H1 (cell line): ENCODE measurements around the gene GUCY1A1. TPM values are rescaled to one million over a fixed set of nuclear protein-coding genes. Genes with fewer than 3 reads are reported as not detected.

ENCODE experiments used
- CTCF ChIA-PET: fragments of 300-600 bp; sonication (Branson Sonifier 250); formaldehyde crosslinking; loops from one replicate; lab custom pipeline; 2021; ENCODE audit not compliant: partially characterized antibody; lab: Charles Lee
- POLR2A ChIA-PET: fragments of 300-600 bp; sonication (Branson Sonifier 250); formaldehyde crosslinking; loops from one replicate; lab custom pipeline; 2021; ENCODE audit warnings: inconsistent platforms; ENCODE audit not compliant: partially characterized antibody; lab: Charles Lee
- DNase-seq, 2 experiments: peaks; one replicate each; pipeline versions ENCODE4 v3.0.0 to v3.0.0-alpha.2; 2010 to 2022; ENCODE audit warnings: low spot score in 2 of 2, low read depth in 1 of 2, mixed read lengths in 1 of 2
- FAIRE-seq: peaks from 2 replicates; lab custom pipeline; 2011; peaks lifted over from hg19 to GRCh38; lab: Jason Lieb, UNC
- H2AFZ ChIP-seq: 2 replicates; pipeline ENCODE4 v1.8.1; 2012; ENCODE audit warnings: low read length, inconsistent platforms
- H2AK5ac ChIP-seq: 2 replicates; pipeline ENCODE4 v1.6.1; 2013; ENCODE audit warnings: low read depth, low read length
- H2BK120ac ChIP-seq: replicated peaks from 2 replicates; pipeline ENCODE3; 2013; ENCODE audit warnings: low read depth, low read length, inconsistent platforms
- H2BK12ac ChIP-seq: 2 replicates; pipeline ENCODE4 v1.6.1; 2013; ENCODE audit warnings: low read depth, low read length
- H2BK15ac ChIP-seq: 2 replicates; pipeline ENCODE4 v1.6.1; 2013; ENCODE audit warnings: low read length
- H2BK20ac ChIP-seq: 2 replicates; pipeline ENCODE4 v1.6.1; 2013; ENCODE audit warnings: low read length
- H2BK5ac ChIP-seq: 2 replicates; pipeline ENCODE4 v1.6.1; 2013; ENCODE audit warnings: low read depth, low read length
- H3K14ac ChIP-seq: 2 replicates; pipeline ENCODE4 v1.6.1; 2013; ENCODE audit warnings: inconsistent platforms; ENCODE audit not compliant: insufficient read length
- H3K18ac ChIP-seq: 2 replicates; pipeline ENCODE4 v1.6.1; 2013; ENCODE audit warnings: low read length; ENCODE audit errors: extremely low read depth
- H3K23ac ChIP-seq: 2 replicates; pipeline ENCODE4 v1.6.1; 2013; ENCODE audit warnings: inconsistent platforms; ENCODE audit not compliant: insufficient read length
- H3K23me2 ChIP-seq: 2 replicates; pipeline ENCODE4 v1.6.1; 2013; ENCODE audit warnings: low read depth, low read length
- H3K27ac ChIP-seq: 2 replicates; pipeline ENCODE4 v1.6.1; 2011; ENCODE audit warnings: low read depth, low read length, inconsistent platforms
- H3K27me3 ChIP-seq, 4 experiments: replicated peaks in 1 of 4; 1 replicate in 1 of 4; 2 replicates in 3 of 4; pipeline versions ENCODE4 v1.6.1 to v1.8.1; 2011 to 2013; ENCODE audit warnings: low read length in 3 of 4, mild to moderate bottlenecking in 3 of 4, inconsistent platforms in 2 of 4, mixed read lengths in 2 of 4, moderate library complexity in 1 of 4; ENCODE audit not compliant: control insufficient read depth in 3 of 4, insufficient read depth in 3 of 4; ENCODE audit errors: extremely low read depth in 1 of 4
- H3K36me3 ChIP-seq, 4 experiments: 2 replicates each; pipeline versions ENCODE4 v1.6.1 to v1.8.1; 2011 to 2013; ENCODE audit warnings: mild to moderate bottlenecking in 4 of 4, low read length in 3 of 4, moderate library complexity in 2 of 4, control low read depth in 1 of 4, inconsistent platforms in 1 of 4; ENCODE audit not compliant: insufficient read depth in 4 of 4, control insufficient read depth in 2 of 4
- H3K4ac ChIP-seq: replicated peaks from 2 replicates; pipeline ENCODE3; 2013; ENCODE audit warnings: low read length, low read depth, mixed read lengths, inconsistent platforms; ENCODE audit not compliant: insufficient read length
- H3K4me1 ChIP-seq, 4 experiments: replicated peaks in 1 of 4; 1 replicate in 1 of 4; 2 replicates in 3 of 4; pipeline versions ENCODE4 v1.6.1 to v1.8.1; 2011 to 2013; ENCODE audit warnings: low read length in 3 of 4, inconsistent platforms in 2 of 4, mixed read lengths in 1 of 4; ENCODE audit not compliant: insufficient read depth in 4 of 4, control insufficient read depth in 3 of 4
- H3K4me2 ChIP-seq, 2 experiments: 2 replicates each; pipeline versions ENCODE4 v1.6.1 to v1.8.1; 2011 to 2013; ENCODE audit warnings: low read depth in 2 of 2, low read length in 2 of 2, control low read depth in 1 of 2, inconsistent platforms in 1 of 2, mild to moderate bottlenecking in 1 of 2; ENCODE audit not compliant: insufficient read depth in 1 of 2
- H3K4me3 ChIP-seq, 4 experiments: fragments of 200-600, 300-600 bp in 1 of 4; sonication (generic), shearing (Covaris generic), sonication (Bioruptor Twin) in 1 of 4; 2 replicates each; pipeline versions ENCODE4 v1.5.1 to v1.8.1; 2011 to 2016; ENCODE audit warnings: low read length in 4 of 4, low read depth in 3 of 4, control low read depth in 2 of 4, inconsistent platforms in 2 of 4, mild to moderate bottlenecking in 2 of 4, mixed read lengths in 1 of 4, moderate library complexity in 1 of 4; ENCODE audit not compliant: insufficient read depth in 2 of 4; ENCODE audit errors: extremely low read depth in 1 of 4
- H3K56ac ChIP-seq: replicated peaks from 2 replicates; pipeline ENCODE3; 2013; ENCODE audit warnings: low read depth, mild to moderate bottlenecking, mixed read lengths, low read length, inconsistent platforms; ENCODE audit not compliant: insufficient read length
- H3K79me1 ChIP-seq: 2 replicates; pipeline ENCODE4 v1.6.1; 2013; ENCODE audit warnings: low read depth, low read length, control low read depth
- H3K79me2 ChIP-seq, 2 experiments: 2 replicates each; pipeline versions ENCODE4 v1.6.1 to v1.8.1; 2012 to 2013; ENCODE audit warnings: low read length in 2 of 2, mild to moderate bottlenecking in 2 of 2, inconsistent platforms in 1 of 2; ENCODE audit not compliant: insufficient read depth in 2 of 2, control insufficient read depth in 1 of 2
- H3K9ac ChIP-seq, 4 experiments: replicated peaks in 1 of 4; 1 replicate in 1 of 4; 2 replicates in 3 of 4; pipeline versions ENCODE4 v1.6.1 to v1.8.1; 2011 to 2013; ENCODE audit warnings: low read depth in 3 of 4, low read length in 3 of 4, control low read depth in 2 of 4, mild to moderate bottlenecking in 2 of 4, moderate library complexity in 2 of 4, inconsistent platforms in 1 of 4; ENCODE audit errors: extremely low read depth in 1 of 4
- H3K9me3 ChIP-seq, 2 experiments: 2 replicates each; pipeline versions ENCODE4 v1.6.1 to v1.8.1; 2012 to 2013; ENCODE audit warnings: mild to moderate bottlenecking in 2 of 2, moderate library complexity in 2 of 2, control low read depth in 1 of 2, inconsistent platforms in 1 of 2, low read depth in 1 of 2, low read length in 1 of 2, mixed read lengths in 1 of 2; ENCODE audit not compliant: insufficient read depth in 2 of 2
- H4K20me1 ChIP-seq, 2 experiments: replicated peaks in 1 of 2; 2 replicates each; pipeline versions ENCODE3 to v1.8.1; 2011 to 2013; ENCODE audit warnings: inconsistent platforms in 2 of 2, low read length in 2 of 2, mild to moderate bottlenecking in 1 of 2; ENCODE audit not compliant: insufficient read depth in 2 of 2, control insufficient read depth in 1 of 2
- H4K5ac ChIP-seq: 2 replicates; pipeline ENCODE4 v1.6.1; 2013; ENCODE audit warnings: low read length, low read depth, mixed read lengths, inconsistent platforms; ENCODE audit not compliant: insufficient read length
- H4K8ac ChIP-seq: 2 replicates; pipeline ENCODE4 v1.8.0; 2013; ENCODE audit warnings: mild to moderate bottlenecking, moderate library complexity, low read length, inconsistent platforms; ENCODE audit not compliant: insufficient read depth; ENCODE audit errors: extremely low read depth
- H4K91ac ChIP-seq: replicated peaks from 2 replicates; pipeline ENCODE3; 2013; ENCODE audit warnings: low read length, mixed read lengths, inconsistent platforms; ENCODE audit not compliant: insufficient read length
- EP300 ChIP-seq, 2 experiments: IDR thresholded peaks; 1 replicate in 1 of 2; 2 replicates in 1 of 2; pipeline ENCODE4 v1.6.1; 2011 to 2012; ENCODE audit warnings: low read depth in 2 of 2, low read length in 2 of 2, mild to moderate bottlenecking in 2 of 2, borderline replicate concordance in 1 of 2, inconsistent platforms in 1 of 2, moderate library complexity in 1 of 2
- GABPA ChIP-seq: IDR thresholded peaks from 2 replicates; pipeline ENCODE4 v1.6.1; 2011; ENCODE audit warnings: mild to moderate bottlenecking, low read length, moderate library complexity, borderline replicate concordance; ENCODE audit not compliant: insufficient read depth
- HDAC6 ChIP-seq: IDR thresholded peaks from one replicate; pipeline ENCODE4 v1.7.1; 2012; ENCODE audit warnings: low read depth, mild to moderate bottlenecking, inconsistent platforms, low read length, moderate library complexity
- KDM1A ChIP-seq: fragments of 200-600, 300-600 bp; sonication (generic); IDR thresholded peaks from 2 replicates; pipeline ENCODE4 v1.7.1; 2016; ENCODE audit warnings: mild to moderate bottlenecking, low read length, borderline replicate concordance
- PHF8 ChIP-seq: fragments of 200-600 bp; sonication (generic); conservative IDR thresholded peaks from 2 replicates; pipeline ENCODE4 v1.7.1; 2012; ENCODE audit warnings: low read depth, mild to moderate bottlenecking, inconsistent platforms, low read length, moderate library complexity
- RNF2 ChIP-seq: fragments of 200-900, 300-1000 bp; sonication (generic); IDR thresholded peaks from 2 replicates; pipeline ENCODE4 v1.7.1; 2016; ENCODE audit warnings: borderline replicate concordance, low read depth, mild to moderate bottlenecking, antibody characterized with exemption, low read length; ENCODE audit not compliant: poor library complexity, severe bottlenecking; ENCODE audit errors: missing control alignments
- RXRA ChIP-seq: IDR thresholded peaks from 2 replicates; pipeline ENCODE4 v1.6.1; 2011; ENCODE audit warnings: low read depth, mild to moderate bottlenecking, low read length, moderate library complexity; ENCODE audit not compliant: insufficient read depth
- SAP30 ChIP-seq: fragments of 300-600 bp; sonication (generic); IDR thresholded peaks from 2 replicates; pipeline ENCODE4 v1.7.1; 2012; ENCODE audit warnings: low read length, moderate library complexity, mild to moderate bottlenecking, inconsistent platforms; ENCODE audit not compliant: insufficient read depth, insufficient replicate concordance
- WGBS, 2 experiments: shearing (Covaris generic) in 1 of 2; methylation state at CpG; one replicate each; pipeline versions ENCODE4 v1.1.6 to v1.1.7; 2013 to 2015; ENCODE audit warnings: low lambda C conversion rate in 2 of 2, mixed read lengths in 2 of 2, inconsistent platforms in 1 of 2, low coverage in 1 of 2, missing lambda C conversion rate in 1 of 2; ENCODE audit not compliant: insufficient replicate concordance in 2 of 2, insufficient coverage in 1 of 2, insufficient read length in 1 of 2; ENCODE audit errors: extremely low coverage in 1 of 2, missing lambda C conversion rate in 1 of 2; 5-methylcytosine and 5-hydroxymethylcytosine counted together
- polyA plus RNA-seq, 7 experiments: library from polyadenylated mRNA; depleted of rRNA in 3 of 7; stranded (reverse) in 5 of 7; unstranded in 2 of 7; fragments of >200 nt in 5 of 7; fragments of 200-250 nt in 2 of 7; gene quantifications; 1 replicate in 5 of 7; 2 replicates in 1 of 7; 4 replicates in 1 of 7; pipeline versions ENCODE4 v1.2.1 to v1.2.3, GENCODE V29; 2011 to 2013; ENCODE audit warnings: missing spikeins in 2 of 7, mixed read lengths in 2 of 7
- total RNA-seq: library from RNA; stranded (reverse); fragmentation: NEBNext Ultra II Directional; extraction: Animal tissue kit (Norgen Biotek cat#: 25700); gene quantifications from 2 replicates; pipeline ENCODE4 v1.2.1, GENCODE V29; 2021
- TF ChIP-seq, protein P1 (sequence below): IDR thresholded peaks from 2 replicates; pipeline ENCODE4 v1.6.1; 2011; ENCODE audit warnings: low read length, improper control_type of control experiment
- TF ChIP-seq, protein P2 (sequence below): IDR thresholded peaks from 2 replicates; pipeline ENCODE4 v1.6.1; 2012; ENCODE audit warnings: inconsistent platforms
- TF ChIP-seq, protein P3 (sequence below): IDR thresholded peaks from 2 replicates; pipeline ENCODE4 v1.6.1; 2012; ENCODE audit warnings: inconsistent platforms

Gene GUCY1A1
- total and polyA plus RNA-seq, 2 of the 8 experiments (the other 6 are each of a cell fraction or from before 2014, with no cell fraction given): not detected

DNA sequence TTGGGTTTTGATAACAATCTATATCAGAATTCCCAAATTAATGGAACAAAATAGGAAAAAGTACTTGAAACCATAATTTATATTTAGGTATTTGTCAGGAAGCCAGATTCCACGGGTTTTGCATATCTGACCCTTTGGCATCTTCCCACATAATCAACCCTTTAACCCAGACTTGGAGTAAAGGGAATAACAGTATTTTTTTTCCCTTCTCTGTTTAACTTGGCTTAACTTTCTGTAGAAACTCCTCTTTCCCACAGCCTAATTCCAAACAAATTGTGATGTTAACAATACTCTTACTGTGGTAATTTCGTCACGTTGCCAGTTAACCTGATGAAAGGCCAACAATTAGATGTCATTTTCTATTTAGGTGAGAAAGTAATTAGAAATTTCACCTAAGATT, 49.4 kb upstream of the GUCY1A1 start:
- Histone ChIP-seq H3K14ac (no peak overlapping the region), H2AFZ (no peak overlapping the region), H3K9ac (no peak overlapping the region), H3K79me2 (no peaks in the 10 kb centered on the region), H4K5ac (no peak overlapping the region), H2BK20ac (no peak overlapping the region), H3K4me1 (no peaks in the 10 kb centered on the region), H3K27ac (no peak overlapping the region), H4K91ac (no peak overlapping the region), H3K56ac (no peak overlapping the region), H4K20me1 (no peaks in the 10 kb centered on the region), H3K27me3 (no peaks in the 10 kb centered on the region), H2BK120ac (no peak overlapping the region), H2AK5ac (no peak overlapping the region), H2BK5ac (no peak overlapping the region), H3K18ac (no peak overlapping the region), H2BK12ac (no peak overlapping the region), H4K8ac (no peak overlapping the region), H3K23ac (no peak overlapping the region), H2BK15ac (no peak overlapping the region), H3K36me3 (no peaks in the 10 kb centered on the region), H3K4me2 (no peak overlapping the region), H3K4me3 (no peak overlapping the region), H3K9me3 (no peaks in the 10 kb centered on the region), H3K4ac (no peak overlapping the region), H3K79me1 (no peaks in the 10 kb centered on the region), H3K23me2 (no peaks in the 10 kb centered on the region)
- CTCF ChIA-PET: interaction anchor here (0.8 kb wide), 1 partner anchor 11 kb away, joined by 3 read pairs; no protein-coding TSS in a partner anchor
- POLR2A ChIA-PET: no interaction called here
- no peak for FAIRE-seq
- DNase-seq: no peak
- WGBS, 2 experiments: 90% methylated on average over 3 of the region's 3 CpGs; no CpG with 5 or more reads in 1 of the 2 experiments
- TF ChIP-seq SAP30 (no peak), PHF8 (no peak), GABPA (no peak), RNF2 (no peak), RXRA (no peak), HDAC6 (no peak), EP300 (IDR thresholded peaks at IDR 0.05; ENCODE audit: borderline replicate concordance in 1 of 2, low read depth in 2 of 2, low read length in 2 of 2) (no peak), KDM1A (no peak)
- TF ChIP-seq, protein P1, sequence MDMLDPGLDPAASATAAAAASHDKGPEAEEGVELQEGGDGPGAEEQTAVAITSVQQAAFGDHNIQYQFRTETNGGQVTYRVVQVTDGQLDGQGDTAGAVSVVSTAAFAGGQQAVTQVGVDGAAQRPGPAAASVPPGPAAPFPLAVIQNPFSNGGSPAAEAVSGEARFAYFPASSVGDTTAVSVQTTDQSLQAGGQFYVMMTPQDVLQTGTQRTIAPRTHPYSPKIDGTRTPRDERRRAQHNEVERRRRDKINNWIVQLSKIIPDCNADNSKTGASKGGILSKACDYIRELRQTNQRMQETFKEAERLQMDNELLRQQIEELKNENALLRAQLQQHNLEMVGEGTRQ: no peak
- TF ChIP-seq, protein P2, sequence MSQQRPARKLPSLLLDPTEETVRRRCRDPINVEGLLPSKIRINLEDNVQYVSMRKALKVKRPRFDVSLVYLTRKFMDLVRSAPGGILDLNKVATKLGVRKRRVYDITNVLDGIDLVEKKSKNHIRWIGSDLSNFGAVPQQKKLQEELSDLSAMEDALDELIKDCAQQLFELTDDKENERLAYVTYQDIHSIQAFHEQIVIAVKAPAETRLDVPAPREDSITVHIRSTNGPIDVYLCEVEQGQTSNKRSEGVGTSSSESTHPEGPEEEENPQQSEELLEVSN: no peak
- TF ChIP-seq, protein P3, sequence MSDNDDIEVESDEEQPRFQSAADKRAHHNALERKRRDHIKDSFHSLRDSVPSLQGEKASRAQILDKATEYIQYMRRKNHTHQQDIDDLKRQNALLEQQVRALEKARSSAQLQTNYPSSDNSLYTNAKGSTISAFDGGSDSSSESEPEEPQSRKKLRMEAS: no peak
